Endothelial cell of umbilical vein (primary cell): ENCODE data around the gene NAV2. TPM values are rescaled to one million over a fixed set of nuclear protein-coding genes. Genes with fewer than 3 reads are reported as not detected.

ENCODE experiments used
- BruUV-seq: library from RNA; stranded (reverse); fragments of 400-500 nt; replicated peaks from 2 replicates; lab custom pipeline; 2021; lab: Mats Ljungman, UMichigan
- CTCF ChIA-PET: fragments of 300-600, 350-600 bp; sonication (Branson Sonifier 250); formaldehyde crosslinking; loops from one replicate; lab custom pipeline; 2021; ENCODE audit warnings: antibody characterized with exemption, inconsistent platforms; lab: Charles Lee
- POLR2A ChIA-PET: fragments of 300-600, 350-600 bp; sonication (Branson Sonifier 250); formaldehyde crosslinking; loops from one replicate; lab custom pipeline; 2021; ENCODE audit warnings: antibody characterized with exemption, inconsistent platforms; lab: Charles Lee
- DNase-seq: peaks from one replicate; pipeline ENCODE4 v3.0.0-alpha.2; 2011; ENCODE audit warnings: low read depth, low spot score
- FAIRE-seq: peaks from 2 replicates; lab custom pipeline; 2011; peaks lifted over from hg19 to GRCh38; lab: Jason Lieb, UNC
- H2AFZ ChIP-seq: 2 replicates; pipeline ENCODE4 v1.6.0; 2012; ENCODE audit warnings: low read depth, low read length, control low read depth, inconsistent platforms
- H3K27ac ChIP-seq: 2 replicates; pipeline ENCODE4 v1.5.1; 2011; ENCODE audit warnings: low read depth, mild to moderate bottlenecking, control low read depth, low read length, moderate library complexity; ENCODE audit not compliant: insufficient read depth
- H3K27me3 ChIP-seq, 2 experiments: 2 replicates each; pipeline versions ENCODE4 v1.6.0 to v1.6.1; 2011; ENCODE audit warnings: low read length in 2 of 2, mixed read lengths in 1 of 2; ENCODE audit not compliant: control insufficient read depth in 2 of 2, insufficient read depth in 2 of 2
- H3K36me3 ChIP-seq, 2 experiments: 2 replicates in 1 of 2; 3 replicates in 1 of 2; pipeline ENCODE4 v1.5.1; 2011; ENCODE audit warnings: low read length in 2 of 2, mild to moderate bottlenecking in 1 of 2, moderate library complexity in 1 of 2; ENCODE audit not compliant: control insufficient read depth in 2 of 2, insufficient read depth in 2 of 2; ENCODE audit errors: extremely low read depth in 1 of 2
- H3K4me1 ChIP-seq: 3 replicates; pipeline ENCODE4 v1.5.1; 2011; ENCODE audit warnings: mild to moderate bottlenecking, low read length; ENCODE audit not compliant: control insufficient read depth, insufficient read depth; ENCODE audit errors: extremely low read depth
- H3K4me2 ChIP-seq: 2 replicates; pipeline ENCODE4 v1.6.1; 2011; ENCODE audit warnings: low read length, control low read depth, mixed read lengths; ENCODE audit not compliant: insufficient read depth
- H3K4me3 ChIP-seq, 3 experiments: fragments of 200-600 bp in 1 of 3; sonication (generic), shearing (Covaris generic) in 1 of 3; replicated peaks in 1 of 3; 2 replicates each; pipeline ENCODE4 v1.5.1; 2011 to 2016; ENCODE audit warnings: control low read depth in 3 of 3, low read length in 3 of 3, mild to moderate bottlenecking in 2 of 3, inconsistent platforms in 1 of 3, low read depth in 1 of 3, moderate library complexity in 1 of 3; ENCODE audit not compliant: insufficient read depth in 1 of 3
- H3K79me2 ChIP-seq: 2 replicates; pipeline ENCODE4 v1.6.0; 2012; ENCODE audit warnings: low read length, inconsistent platforms; ENCODE audit not compliant: control insufficient read depth, insufficient read depth
- H3K9ac ChIP-seq: replicated peaks from 2 replicates; pipeline ENCODE3; 2011; ENCODE audit warnings: low read length, control low read depth; ENCODE audit not compliant: insufficient read depth; ENCODE audit errors: extremely low read depth
- H3K9me1 ChIP-seq: replicated peaks from 3 replicates; pipeline ENCODE4 v1.6.0; 2011; ENCODE audit warnings: mild to moderate bottlenecking, low read length; ENCODE audit not compliant: control insufficient read depth, insufficient read depth; ENCODE audit errors: extremely low read depth
- H3K9me3 ChIP-seq: replicated peaks from 2 replicates; pipeline ENCODE4 v1.5.1; 2012; ENCODE audit warnings: low read length, inconsistent platforms; ENCODE audit not compliant: control insufficient read depth, insufficient read depth
- H4K20me1 ChIP-seq: replicated peaks from 2 replicates; pipeline ENCODE3; 2011; ENCODE audit warnings: mild to moderate bottlenecking, low read length; ENCODE audit not compliant: control insufficient read depth, insufficient read depth; ENCODE audit errors: extremely low read depth
- EZH2 ChIP-seq: IDR thresholded peaks from 2 replicates; pipeline ENCODE4 v1.6.1; 2012; ENCODE audit warnings: borderline replicate concordance, low read depth, mild to moderate bottlenecking, moderate library complexity, low read length, inconsistent platforms; ENCODE audit not compliant: severe bottlenecking
- FOS ChIP-seq: IDR thresholded peaks from 2 replicates; pipeline ENCODE4 v1.6.1; 2011; ENCODE audit warnings: mild to moderate bottlenecking, low read length, moderate library complexity, borderline replicate concordance; ENCODE audit not compliant: insufficient read depth
- GATA2 ChIP-seq: IDR thresholded peaks from 2 replicates; pipeline ENCODE4 v1.7.0; 2011; ENCODE audit warnings: low read depth, mild to moderate bottlenecking, moderate library complexity, mixed read lengths, low read length; ENCODE audit not compliant: insufficient read length, insufficient read depth
- JUN ChIP-seq: IDR thresholded peaks from 2 replicates; pipeline ENCODE4 v1.6.1; 2011; ENCODE audit warnings: borderline replicate concordance, low read depth; ENCODE audit not compliant: insufficient read length, insufficient read depth
- MYC ChIP-seq: IDR thresholded peaks from one replicate; pipeline ENCODE4 v1.6.1; 2011; ENCODE audit warnings: mild to moderate bottlenecking, low read depth, low read length
- POLR2A ChIP-seq: IDR thresholded peaks from 2 replicates; pipeline ENCODE4 v1.6.1; 2012; ENCODE audit warnings: low read depth, mild to moderate bottlenecking, control low read depth, low read length
- POLR2AphosphoS5 ChIP-seq: IDR thresholded peaks from 2 replicates; pipeline ENCODE4 v1.6.1; 2012; ENCODE audit warnings: low read depth, mild to moderate bottlenecking, control low read depth, low read length, moderate library complexity; ENCODE audit not compliant: insufficient read depth
- dilution Hi-C: fragments of 300-500 bp; cut with MboI; formaldehyde crosslinking; loops from one replicate; pipeline ENCODE4 v1.15.0; 2019; ENCODE audit warnings: low sequenced_read_pairs; ENCODE audit not compliant: extremely low pct_ligation_motif_present
- intact Hi-C: fragments of 100-400 bp; cut with micrococcal nuclease; formaldehyde crosslinking; loops from one replicate; pipeline ENCODE4 v1.10.0; 2022
- polyA plus RNA-seq, 4 experiments: library from polyadenylated mRNA; depleted of rRNA in 3 of 4; stranded (reverse) in 3 of 4; unstranded in 1 of 4; fragments of >200 nt; gene quantifications; 2 replicates each; pipeline versions ENCODE4 v1.2.1 to v1.2.3, GENCODE V29; 2011 to 2012; ENCODE audit warnings: missing spikeins in 1 of 4
- total RNA-seq: library from RNA; stranded (reverse); gene quantifications from 2 replicates; pipeline ENCODE4 v1.2.3, GENCODE V29; 2021
- TF ChIP-seq, protein P1 (sequence below), 2 donors: IDR thresholded peaks; 1 replicate in 1 of 2; 2 replicates in 1 of 2; pipeline ENCODE4 v1.5.1; 2011; ENCODE audit warnings: low read length in 2 of 2, mild to moderate bottlenecking in 2 of 2, moderate library complexity in 2 of 2, control low read depth in 1 of 2, inconsistent platforms in 1 of 2, low read depth in 1 of 2; ENCODE audit not compliant: insufficient read depth in 1 of 2; ENCODE audit errors: extremely low read depth in 1 of 2
- TF ChIP-seq, protein P2 (sequence below): IDR thresholded peaks from 2 replicates; pipeline ENCODE4 v1.6.1; 2011; ENCODE audit not compliant: insufficient read depth, insufficient read length

The NAV2 gene
- total and polyA plus RNA-seq, 2 donors (not counting 3 experiments of a cell fraction or from before 2014, with no cell fraction given): 10.9 to 68.0 TPM

DNA sequence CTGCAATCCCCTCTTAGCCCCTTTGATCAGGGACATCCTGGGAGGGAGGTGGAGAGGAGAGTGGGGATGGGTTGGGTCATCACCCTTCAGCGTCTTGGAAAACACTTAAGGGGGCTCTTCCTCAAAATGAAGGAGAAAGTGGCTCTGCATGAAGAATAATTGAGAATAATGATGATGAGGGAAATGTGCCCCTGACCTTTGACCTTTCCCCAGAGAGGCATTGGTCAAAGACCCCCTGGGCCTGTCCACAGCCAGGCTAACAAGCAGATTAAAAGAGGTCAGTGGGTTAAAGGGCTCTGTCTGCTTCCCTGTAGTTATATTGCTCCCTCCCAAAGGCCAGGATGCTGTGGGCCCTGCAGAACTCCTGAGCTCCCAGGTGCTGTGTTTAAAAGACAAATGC is 68.7 kb downstream of the NAV2 start:
- Histone ChIP-seq H3K9me1 (no peaks in the 10 kb centered on the region), H3K27me3 (no peaks in the 10 kb centered on the region), H2AFZ (no peak overlapping the region), H3K79me2 (peaks cover 80% of the 10 kb centered on the region), H3K9ac (no peak overlapping the region), H3K36me3 (no peaks in the 10 kb centered on the region), H3K4me3 (no peak overlapping the region), H3K4me1 (peaks cover 10% of the 10 kb centered on the region), H4K20me1 (no peaks in the 10 kb centered on the region), H3K27ac (no peak overlapping the region), H3K9me3 (no peaks in the 10 kb centered on the region), H3K4me2 (no peak overlapping the region)
- intact Hi-C loops (no loop called here), dilution Hi-C loops (no loop called here)
- POLR2A ChIA-PET: no interaction called here
- no TSS peak for BruUV-seq
- FAIRE-seq (no peak), DNase-seq (no peak)
- CTCF ChIA-PET: interaction anchor here (1.4 kb wide), 1 partner anchor 30 kb away, joined by 3 read pairs; no protein-coding TSS in a partner anchor
- no peak for TF ChIP-seq JUN
- no peak for TF ChIP-seq FOS
- TF ChIP-seq, protein P1, sequence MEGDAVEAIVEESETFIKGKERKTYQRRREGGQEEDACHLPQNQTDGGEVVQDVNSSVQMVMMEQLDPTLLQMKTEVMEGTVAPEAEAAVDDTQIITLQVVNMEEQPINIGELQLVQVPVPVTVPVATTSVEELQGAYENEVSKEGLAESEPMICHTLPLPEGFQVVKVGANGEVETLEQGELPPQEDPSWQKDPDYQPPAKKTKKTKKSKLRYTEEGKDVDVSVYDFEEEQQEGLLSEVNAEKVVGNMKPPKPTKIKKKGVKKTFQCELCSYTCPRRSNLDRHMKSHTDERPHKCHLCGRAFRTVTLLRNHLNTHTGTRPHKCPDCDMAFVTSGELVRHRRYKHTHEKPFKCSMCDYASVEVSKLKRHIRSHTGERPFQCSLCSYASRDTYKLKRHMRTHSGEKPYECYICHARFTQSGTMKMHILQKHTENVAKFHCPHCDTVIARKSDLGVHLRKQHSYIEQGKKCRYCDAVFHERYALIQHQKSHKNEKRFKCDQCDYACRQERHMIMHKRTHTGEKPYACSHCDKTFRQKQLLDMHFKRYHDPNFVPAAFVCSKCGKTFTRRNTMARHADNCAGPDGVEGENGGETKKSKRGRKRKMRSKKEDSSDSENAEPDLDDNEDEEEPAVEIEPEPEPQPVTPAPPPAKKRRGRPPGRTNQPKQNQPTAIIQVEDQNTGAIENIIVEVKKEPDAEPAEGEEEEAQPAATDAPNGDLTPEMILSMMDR (IDR thresholded peaks at IDR 0.05; ENCODE audit: extremely low read depth in 1 of 2, insufficient read depth in 1 of 2, low read depth in 1 of 2, low read length in 2 of 2): no peak
- TF ChIP-seq, protein P2, sequence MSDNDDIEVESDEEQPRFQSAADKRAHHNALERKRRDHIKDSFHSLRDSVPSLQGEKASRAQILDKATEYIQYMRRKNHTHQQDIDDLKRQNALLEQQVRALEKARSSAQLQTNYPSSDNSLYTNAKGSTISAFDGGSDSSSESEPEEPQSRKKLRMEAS: no peak
- TF ChIP-seq POLR2AphosphoS5: no peak
- TF ChIP-seq EZH2: no peak
- TF ChIP-seq GATA2: no peak
- no peak for TF ChIP-seq POLR2A
- no peak for TF ChIP-seq MYC
